ENCODE measurements around the gene HS6ST3.
"Not testable (repeated sequence)": the region's sequence is repeated elsewhere in the genome, so short reads cannot be mapped to it uniquely, and the experiment has no call there.

Gene HS6ST3

DNA sequence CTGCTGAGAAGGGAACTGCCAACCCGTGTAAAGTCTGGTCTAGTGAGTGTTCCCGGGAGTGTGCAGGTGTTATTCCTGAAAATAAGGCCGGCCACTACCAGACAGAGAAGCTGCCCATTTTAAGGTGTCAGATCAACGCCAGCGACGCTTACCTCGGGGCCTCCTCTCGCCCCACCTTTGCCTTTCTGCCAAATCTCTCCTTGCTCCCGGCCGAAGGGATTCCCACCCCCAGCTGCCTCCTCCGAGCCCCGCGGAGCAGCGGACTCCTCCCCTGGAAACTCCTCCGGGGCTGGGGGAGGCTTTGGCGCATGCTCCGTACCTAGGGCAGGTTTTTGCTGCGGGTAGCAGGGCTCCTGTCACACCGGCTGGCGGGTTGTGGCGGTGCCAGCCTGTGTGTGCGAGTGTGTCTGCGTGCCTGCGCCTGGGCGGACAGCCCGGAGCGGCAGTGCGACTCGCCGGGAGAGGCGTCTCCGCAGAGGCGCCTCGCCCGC lies at the start of gene HS6ST3:
HS6ST3 (plus strand) TSS at position 359 of the 491 bp plus-strand sequence.
- no peak for DNase-seq

DNA sequence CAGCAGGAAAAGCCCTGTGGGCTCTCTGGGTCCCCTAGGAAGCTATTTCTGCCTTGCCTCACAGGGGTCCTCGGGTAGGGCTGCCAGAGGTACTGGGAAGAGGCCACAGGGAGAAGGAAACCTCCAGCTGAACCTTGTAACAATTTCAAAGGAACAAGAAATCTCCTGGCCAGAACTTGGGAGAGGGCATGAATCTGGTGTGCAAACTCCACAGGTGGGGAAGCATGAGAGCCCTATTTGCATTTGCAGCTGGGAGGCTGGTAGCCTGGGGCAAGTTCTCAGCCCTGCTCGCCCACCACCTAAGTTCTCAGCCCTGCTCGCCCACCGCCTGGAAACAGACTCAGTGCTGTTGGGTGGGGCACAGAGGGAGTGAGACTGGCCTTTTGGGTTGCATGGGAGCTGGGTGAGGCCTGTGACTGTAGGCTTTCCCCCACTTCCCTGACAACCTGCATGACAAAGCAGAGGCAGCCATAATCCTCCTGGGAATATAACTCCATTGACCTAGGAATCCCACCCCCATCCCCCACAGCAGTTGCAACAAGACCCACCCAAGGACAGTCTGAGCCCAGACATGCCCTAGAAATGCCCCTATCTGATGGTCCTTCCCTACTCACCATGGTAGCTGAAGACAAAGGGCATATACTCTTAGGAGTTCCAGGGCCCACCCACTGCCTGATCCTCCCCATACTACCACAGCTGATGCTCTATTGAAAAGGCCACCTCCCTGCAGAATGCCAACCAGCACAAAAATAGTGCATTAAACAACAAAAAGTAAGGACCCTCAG lies 48.4 kb upstream of the HS6ST3 start:
- no peak for DNase-seq

DNA sequence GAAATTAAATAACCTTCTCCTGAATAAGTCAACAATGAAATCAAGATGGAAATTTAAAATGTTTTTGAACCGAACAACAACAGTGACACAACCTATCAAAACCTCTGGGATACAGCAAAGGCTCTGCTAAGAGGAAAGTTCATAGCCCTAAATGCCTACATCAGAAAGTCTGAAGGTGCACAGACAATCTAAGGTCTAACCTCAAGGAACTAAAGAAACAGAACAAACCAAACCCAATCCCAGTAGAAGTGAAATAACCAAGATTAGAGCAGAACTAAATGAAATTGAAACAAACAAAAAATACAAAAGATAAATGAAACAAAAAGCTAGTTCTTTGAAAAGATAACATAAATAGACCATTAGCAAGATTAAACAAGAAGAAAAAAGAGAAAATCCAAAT lies 45.7 kb upstream of the HS6ST3 start:
- no peak for DNase-seq

DNA sequence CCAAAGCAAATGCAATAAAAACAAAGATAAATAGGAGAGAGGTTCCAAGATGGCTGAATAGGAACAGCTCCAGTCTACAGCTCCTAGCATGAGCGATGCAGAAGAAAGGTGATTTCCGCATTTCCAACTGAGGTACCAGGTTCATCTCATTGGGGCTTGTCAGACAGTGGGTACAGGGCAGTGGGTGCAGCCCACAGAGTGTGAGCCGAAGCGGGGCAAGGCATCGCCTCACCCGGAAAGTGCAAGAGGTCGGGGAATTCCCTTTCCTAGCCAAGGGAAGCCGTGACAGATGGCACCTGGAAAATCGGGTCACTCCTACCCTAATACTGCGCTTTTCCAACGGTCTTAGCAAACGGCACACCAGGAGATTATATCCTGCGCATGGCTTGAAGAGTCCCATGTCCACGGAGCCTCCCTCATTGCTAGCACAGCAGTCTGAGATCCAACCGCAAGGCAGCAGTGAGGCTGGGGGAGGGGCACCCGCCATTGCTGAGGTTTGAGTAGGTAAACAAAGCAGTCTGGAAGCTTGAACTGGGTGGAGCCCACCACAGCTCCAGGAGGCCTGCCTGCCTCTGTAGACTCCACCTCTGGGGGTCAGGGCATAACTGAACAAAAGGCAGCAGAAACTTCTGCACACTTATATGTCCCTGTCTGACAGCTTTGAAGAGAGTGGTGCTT lies 43.3 kb upstream of the HS6ST3 start:
- not testable (repeated sequence) for DNase-seq

DNA sequence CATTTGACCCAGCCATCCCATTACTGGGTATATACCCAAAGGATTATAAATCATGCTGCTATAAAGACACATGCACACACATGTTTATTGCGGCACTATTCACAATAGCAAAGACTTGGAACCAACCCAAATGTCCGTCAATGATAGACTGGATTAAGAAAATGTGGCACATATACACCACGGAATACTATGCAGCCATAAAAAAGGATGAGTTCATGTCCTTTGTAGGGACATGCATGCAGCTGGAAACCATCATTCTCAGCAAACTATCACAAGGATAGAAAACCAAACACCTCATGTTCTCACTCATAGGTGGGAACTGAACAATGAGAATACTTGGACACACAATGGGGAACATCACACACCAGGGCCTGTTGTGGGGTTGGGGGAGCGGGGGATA lies 39.0 kb upstream of the HS6ST3 start:
- not testable (repeated sequence) for DNase-seq

DNA sequence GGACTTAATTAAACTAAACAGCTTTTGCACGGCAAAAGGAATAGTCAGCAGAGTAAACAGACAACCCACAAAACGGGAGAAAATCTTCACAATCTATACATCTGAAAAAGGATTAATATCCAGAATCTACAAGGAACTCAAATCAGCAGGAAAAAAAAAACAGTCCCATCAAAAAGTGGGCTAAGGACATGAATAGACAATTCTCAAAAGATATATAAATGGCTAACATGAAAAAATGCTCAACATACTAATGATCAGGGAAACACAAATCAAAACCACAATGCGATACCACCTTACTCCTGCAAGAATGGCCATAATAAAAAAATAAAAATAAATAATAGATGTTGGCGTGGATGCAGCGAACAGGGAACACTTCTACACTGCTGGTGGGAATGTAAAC lies 38.4 kb upstream of the HS6ST3 start:
- not testable (repeated sequence) for DNase-seq

DNA sequence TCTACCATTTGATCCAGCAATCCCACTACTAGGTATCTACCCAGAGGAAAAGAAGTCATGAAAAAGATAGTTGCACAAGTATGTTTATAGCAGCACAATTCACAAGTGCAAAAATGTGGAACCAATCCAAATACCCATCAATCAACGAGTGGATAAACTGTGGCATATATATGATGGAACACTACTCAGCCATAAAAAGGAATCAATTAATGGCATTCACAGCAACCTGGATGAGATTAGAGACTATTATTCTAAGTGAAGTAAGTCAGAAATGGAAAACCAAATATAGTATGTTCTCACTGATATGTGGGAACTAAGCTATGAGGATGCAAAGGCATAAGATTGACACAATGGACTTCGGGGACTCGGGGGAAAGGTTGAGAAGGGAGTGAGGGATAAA lies 38.0 kb upstream of the HS6ST3 start:
- not testable (repeated sequence) for DNase-seq

DNA sequence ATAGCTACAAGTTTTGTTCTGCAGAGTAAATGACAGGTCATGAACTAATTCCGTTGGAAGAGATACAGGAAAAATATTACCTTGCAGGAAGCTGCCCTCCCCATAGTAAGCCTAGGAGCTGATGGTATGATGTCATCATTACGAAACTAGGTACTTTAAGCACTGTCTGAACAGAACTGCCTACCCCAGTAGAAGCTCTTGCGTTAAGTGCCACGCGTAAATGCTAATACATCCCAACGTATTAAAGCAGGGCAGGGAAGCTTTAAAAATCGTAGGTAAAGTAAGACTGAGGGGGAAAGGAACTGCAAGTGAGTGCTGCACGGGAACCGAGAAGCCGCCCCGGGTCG lies 37.3 kb upstream of the HS6ST3 start:
- DNase-seq, result peak; percentile 52

DNA sequence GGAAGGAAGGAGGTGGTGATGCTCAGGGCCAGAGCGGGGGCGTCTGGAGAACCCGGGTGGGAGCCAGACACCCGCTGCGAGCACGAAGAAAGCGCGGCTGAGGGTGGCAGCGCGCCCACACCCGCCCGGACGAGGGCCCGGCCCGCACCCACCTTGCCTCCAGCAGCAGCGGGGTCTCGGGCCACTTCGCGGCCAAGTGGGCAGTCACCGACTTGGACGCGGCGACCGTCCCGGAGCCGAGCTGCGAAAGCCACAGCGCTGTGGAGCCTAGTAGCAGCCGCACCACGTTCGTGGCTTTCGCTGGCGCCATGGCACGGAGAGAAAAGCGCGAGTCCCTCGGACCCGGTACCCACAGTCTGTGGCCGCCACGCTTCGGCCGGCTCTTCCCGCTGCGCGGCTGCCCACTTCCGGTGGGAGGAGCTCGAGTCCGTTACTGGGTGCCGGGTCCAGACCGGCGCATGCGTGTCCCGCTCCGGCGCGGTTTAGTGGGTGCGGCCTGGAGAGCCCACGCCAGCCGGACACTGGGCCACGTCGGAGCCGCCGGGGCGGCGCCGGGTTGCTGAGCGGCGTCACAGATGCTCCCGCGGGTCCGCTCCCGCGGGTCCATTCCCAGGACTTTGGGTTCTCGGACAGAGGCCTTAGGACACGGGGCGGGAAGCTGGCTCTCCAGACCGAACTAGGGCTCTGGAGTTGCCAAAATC lies 36.8 kb upstream of the HS6ST3 start, which contains the start of gene UGGT2:
UGGT2 (minus strand) TSS at position 399 of the 701 bp plus-strand sequence; CDS start at position 310, 89 bp downstream.
- peak; percentile 92 for DNase-seq

DNA sequence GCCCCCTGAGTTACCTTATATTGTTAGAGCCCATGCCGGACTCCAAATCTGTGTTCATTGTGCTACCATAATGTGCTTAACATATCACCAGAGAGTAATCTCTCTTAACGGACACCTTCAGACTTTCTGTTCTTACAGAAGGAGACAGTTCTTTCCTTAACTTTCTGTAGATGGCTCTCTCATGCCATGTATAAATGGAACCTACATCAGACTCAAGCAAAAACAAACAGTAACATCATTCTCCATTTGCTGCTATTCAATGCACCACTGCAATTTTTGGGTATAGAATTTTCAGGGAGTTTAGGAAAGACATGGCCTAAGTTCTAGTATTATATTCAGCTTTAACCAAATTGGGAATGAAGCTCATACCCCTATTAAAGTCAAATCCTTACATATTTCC lies 24.1 kb upstream of the HS6ST3 start:
- DNase-seq, result no peak

DNA sequence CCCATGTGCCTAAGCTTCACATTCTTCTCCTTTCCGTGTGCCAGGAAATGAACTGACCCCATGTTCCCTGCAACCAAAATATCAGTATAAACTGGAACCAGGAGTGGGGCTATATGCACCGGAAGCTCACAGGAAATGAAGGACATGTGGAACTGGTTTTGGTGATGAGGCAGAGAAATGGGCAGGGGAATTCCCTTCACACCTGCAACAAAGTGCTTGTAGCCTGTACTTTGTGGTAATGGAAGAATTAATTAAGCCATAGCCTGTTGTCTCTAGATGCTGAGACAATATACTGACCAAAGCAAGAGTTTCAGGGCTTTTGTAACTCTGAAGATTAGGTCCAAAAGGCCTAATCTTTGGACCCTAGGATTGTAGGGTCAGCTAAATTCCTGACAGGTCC lies 21.2 kb upstream of the HS6ST3 start:
- no peak for DNase-seq

DNA sequence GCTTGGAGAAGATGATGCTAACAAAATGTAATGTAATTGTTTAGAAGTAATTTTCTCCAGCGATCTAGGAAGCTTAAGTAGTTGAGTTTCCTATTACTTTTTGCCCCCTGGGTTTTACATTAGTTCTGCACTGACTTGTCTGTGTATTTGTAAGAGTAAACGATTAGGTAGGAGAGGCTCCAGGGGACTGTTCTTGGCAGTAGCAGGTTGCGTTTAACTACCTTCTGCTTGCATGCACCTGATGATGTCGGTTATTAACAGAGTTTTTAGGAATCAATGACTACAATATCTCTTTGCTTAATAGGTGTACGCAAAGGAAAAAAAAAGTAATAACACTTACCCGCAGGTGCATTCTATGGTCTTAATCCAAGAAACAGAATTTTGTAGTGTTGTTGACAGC lies 18.4 kb upstream of the HS6ST3 start:
- DNase-seq, result no peak

DNA sequence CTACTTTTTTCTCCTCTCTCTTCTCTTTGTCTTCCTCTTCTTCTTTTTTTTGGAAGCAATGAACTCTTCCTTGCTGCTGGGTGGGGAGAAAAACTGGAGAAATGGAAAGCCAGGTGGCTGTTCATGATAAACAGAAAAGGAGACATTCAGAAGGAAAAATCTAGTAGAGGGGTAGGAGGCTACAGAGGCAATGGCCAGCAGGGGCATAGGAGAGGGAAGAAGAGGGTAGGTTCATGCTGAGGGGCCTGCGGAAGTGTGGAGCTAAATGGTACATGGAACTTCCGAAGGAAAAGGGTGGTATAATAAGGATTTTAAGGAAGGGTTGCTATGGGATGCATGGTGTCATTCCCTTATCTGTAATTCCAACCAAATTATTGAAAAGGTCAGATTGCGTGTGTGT lies 17.5 kb upstream of the HS6ST3 start:
- DNase-seq, result no peak

DNA sequence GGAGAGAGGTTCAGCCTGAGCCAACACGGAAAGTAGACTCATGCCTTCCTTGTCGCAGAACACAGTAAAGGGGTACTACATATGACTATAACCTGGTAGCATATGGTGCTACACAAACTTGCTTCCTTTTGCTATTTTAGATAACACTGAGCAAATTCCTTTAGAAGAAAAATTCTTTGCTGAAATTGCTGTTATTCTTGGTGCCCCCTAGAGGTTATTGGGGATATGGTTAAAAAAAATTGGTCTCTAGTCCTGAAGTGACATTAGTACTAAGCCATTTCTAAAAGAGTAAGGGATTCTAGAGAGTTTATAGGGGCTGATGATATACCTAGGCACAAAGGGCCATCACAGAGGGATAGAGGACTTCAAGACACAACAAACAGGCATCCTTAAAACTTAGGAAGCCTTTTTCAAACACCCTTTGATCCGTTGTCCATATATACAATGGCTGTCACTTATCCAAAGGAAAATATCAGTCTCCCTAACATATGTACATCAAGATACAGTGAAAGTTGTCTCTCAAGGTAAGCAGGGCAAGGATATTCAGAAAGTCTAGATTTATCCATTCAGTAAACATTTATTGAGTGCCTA lies 13.9 kb upstream of the HS6ST3 start:
- no peak for DNase-seq

DNA sequence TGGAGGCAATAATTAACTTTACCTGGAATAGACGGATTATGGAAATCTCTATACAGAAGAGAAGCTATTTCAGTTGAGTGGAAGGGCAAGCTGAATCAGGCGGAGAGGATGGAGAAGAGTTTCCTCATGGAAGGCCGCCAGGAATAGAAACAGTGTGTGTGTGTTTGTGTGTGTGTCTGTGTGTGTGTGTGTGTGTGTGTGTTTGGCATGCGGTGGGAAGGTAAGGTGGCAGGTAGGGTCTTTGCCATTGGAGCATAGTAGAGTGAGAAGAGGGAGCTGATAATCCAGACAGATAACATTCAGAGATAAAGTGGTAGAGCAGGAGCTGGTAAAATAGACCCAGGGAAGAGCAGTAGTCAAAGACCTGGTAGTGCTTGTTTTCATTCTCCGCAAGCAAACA lies 9.2 kb upstream of the HS6ST3 start:
- DNase-seq, result no peak

DNA sequence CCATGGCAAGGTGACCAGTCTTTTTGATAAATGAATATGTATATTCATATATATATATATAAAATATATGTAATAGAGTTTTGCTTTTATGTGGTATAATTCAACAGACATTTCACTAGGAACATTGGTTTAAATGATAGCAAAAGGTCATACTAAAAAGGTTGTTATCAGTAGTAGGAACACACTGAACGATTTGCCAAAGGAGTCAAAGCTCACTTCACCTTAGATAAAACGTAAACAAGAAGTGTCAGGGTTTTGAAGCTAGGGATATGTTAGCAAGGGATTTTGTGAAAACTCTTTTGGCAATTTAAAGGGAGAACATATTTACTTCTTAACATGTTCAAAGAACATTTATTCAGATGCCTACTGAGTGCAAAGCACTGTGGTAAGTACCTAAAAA lies 8.0 kb upstream of the HS6ST3 start:
- DNase-seq, result no peak

DNA sequence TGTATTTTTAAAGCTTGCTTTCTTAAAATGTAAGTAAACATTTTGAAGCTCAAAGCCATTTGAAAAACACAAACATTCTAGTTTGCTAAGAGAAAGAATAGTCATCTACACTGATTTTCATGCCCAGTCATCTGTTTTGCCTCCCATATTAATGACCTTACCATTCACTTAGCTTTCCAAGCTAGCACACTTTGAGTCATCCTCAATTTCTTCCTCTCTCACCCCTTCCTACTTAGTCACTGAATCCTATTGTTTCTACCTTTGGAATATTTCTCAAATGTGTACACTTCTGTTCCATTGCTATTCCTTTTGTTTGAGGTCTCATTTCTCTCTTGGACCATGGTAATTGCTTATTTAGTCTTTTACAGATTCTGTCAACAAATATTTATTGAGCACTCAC lies 7.3 kb upstream of the HS6ST3 start:
- no peak for DNase-seq

DNA sequence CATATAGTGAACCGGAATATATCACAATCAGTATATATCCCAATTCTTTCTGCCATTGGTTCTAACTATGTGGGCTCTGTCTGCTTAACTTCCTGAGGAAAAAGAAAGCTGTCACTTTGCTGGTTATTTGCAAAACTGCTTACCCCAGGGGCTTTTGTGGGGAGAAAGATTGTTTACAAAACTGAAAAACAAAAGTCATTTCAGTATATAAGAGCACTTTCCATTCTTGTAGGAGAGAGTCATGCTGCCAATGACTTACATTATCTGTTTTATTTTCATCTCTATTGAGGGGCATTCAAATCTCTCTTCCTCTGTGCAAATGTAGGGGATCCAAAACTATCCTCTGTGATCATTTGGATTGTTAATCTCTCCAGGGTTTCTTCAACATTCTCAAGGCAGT lies 3.2 kb upstream of the HS6ST3 start:
- no peak for DNase-seq

DNA sequence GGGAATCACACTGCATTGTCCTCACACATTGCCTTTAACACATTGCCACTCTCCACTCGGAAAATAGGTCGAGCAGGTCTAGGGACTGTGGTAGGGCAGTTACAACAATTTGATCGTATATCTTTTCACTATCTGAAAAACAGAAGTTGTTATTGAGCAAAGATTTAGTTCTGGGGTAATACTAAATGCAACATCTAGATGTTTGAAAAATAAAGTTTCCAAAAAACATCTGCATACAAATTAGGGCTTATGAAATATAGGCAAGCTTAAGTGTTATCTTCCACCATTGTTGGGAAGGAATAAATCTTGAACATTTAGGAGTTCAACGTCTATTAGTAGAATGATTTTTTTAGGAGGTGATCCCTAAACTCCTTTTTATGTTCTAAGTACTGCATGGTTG lies 768 bp upstream of the HS6ST3 start:
- no peak for DNase-seq

DNA sequence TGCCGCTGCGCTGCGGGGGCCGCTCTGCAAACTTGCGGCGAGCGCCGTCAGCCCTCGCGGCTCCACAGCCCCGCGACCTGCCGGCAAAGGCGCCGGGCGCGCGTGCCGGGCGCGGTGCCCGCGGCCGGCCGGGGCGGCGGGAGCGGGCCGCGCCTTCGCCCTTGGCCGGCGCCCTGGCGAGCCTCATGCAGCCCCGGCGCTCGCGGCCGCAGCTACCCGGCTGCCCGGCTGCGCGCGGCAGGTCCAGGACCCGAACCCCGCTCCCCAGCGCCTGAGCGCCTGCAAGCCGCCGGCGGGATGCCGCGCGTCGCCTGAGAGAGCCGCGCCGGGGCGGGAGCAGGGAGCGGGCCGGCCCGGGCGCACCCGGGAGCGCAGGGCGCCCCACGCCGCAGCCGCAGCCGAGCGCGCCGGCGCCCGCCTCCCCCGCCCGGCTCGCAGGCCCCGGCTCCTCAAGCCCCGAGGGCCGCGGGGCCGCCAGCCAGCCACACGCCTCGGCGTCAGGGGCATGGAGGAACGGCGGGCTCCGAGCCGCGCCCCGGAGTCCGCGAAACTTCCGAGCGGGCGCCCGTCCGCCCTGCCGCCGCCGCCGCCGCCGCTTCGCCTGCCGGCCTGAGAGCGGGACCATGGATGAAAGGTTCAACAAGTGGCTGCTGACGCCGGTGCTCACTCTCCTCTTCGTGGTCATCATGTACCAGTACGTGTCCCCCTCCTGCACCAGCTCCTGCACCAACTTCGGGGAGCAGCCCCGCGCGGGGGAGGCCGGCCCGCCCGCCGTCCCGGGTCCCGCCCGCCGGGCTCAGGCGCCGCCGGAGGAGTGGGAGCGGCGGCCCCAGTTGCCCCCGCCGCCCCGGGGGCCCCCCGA lies 564 bp downstream of the HS6ST3 start:
- DNase-seq, result no peak

DNA sequence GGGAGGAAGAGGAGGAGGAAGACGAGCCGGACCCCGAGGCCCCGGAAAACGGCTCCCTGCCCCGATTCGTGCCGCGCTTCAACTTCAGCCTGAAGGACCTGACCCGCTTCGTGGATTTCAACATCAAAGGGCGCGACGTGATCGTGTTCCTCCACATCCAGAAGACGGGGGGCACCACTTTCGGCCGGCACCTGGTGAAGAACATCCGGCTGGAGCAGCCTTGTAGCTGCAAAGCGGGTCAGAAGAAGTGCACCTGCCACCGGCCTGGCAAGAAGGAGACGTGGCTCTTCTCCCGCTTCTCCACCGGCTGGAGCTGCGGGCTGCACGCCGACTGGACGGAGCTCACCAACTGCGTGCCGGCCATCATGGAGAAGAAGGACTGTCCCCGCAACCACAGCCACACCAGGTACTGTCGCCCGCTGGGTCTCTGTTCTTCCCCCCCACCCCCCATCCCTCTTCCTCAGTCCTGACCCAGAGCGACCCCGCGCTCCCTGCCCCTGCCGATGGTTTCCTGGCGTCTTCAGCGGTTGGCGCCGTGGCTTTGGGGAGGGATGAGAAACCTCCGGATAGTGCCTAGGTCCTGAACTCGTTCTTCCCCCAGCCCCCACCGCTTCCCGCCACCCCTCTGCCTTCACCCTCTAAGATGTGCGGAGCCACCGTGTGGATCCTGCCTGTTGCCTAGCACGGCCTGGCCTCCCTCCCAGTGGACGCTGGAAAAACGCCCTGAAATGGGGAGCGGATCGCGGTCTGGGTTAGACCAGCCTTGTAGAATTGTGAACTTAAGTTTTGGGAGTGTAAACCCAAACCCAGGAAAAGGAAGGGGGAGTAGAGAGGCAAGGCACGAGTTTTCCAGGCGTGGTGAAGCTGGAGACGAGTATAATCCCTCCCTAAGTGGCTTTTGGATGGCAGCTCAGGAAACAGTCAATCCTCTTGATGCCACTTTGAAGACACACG lies 1.5 kb downstream of the HS6ST3 start:
- no peak for DNase-seq
